ENCODE results near the gene CNRIP1.

- TF ChIP-seq TP53 (CRISPR knock-in tag; IDR thresholded peaks at IDR 0.05) (no peak), EHMT2 (IDR thresholded peaks at IDR 0.05; ENCODE audit: low read depth) (no peak), CTCF (IDR thresholded peaks at IDR 0.05) (no peak), CHD2 (IDR thresholded peaks at IDR 0.05; ENCODE audit: low read length, partially characterized antibody) (no peak), POLR2A (IDR thresholded peaks at IDR 0.05; ENCODE audit: low read length) (no peak), BHLHE40 (IDR thresholded peaks at IDR 0.05; ENCODE audit: low read depth, low read length) (no peak), ZFP36 (IDR thresholded peaks at IDR 0.05; ENCODE audit: borderline replicate concordance, partially characterized antibody) (no peak), FOSL2 (IDR thresholded peaks at IDR 0.05) (no peak), FOSL2 (CRISPR knock-in tag; IDR thresholded peaks at IDR 0.05) (no peak), MAX (IDR thresholded peaks at IDR 0.05) (no peak)
These were observed 9.2 kb upstream of the CNRIP1 start for GRCh38 chr2:68328901-68329300.

Measured in A549 (cell line).